Measurements from ENCODE around the gene MLLT1.

GRCh38 chr19:6278051-6278450, 1.7 kb downstream of the MLLT1 start:
- TF ChIP-seq CTCF (IDR thresholded peaks at IDR 0.05; ENCODE audit: insufficient read depth, low read length, poor library complexity, severe bottlenecking) (no peak), EZH2phosphoT487 (conservative IDR thresholded peaks at IDR 0.05; ENCODE audit: low read length) (no peak)
